GM23248 (cell line): ENCODE measurements around the gene CPSF2.

Source experiments
- EZH2 ChIP-seq: fragments of 200-600 bp; sonication (generic); IDR thresholded peaks from 2 replicates; pipeline ENCODE4 v1.6.1; 2018; ENCODE audit warnings: antibody characterized with exemption, mild to moderate bottlenecking; ENCODE audit not compliant: insufficient read depth, poor library complexity, severe bottlenecking
- EZH2phosphoT487 ChIP-seq: fragments of 200-600 bp; sonication (generic); IDR thresholded peaks from 2 replicates; pipeline ENCODE4 v1.6.1; 2018; ENCODE audit warnings: antibody characterized with exemption, moderate library complexity, mild to moderate bottlenecking, low read depth; ENCODE audit not compliant: insufficient read depth

GRCh38 chr14:92121670-92122350 lies at the start of gene CPSF2, which contains the start of gene NDUFB1:
- TF ChIP-seq EZH2, result no peak
- TF ChIP-seq EZH2phosphoT487, result no peak
